Fibroblast of lung (primary cell): ENCODE results near the gene SNRPD1. TPM values are rescaled to one million over a fixed set of nuclear protein-coding genes. Genes with fewer than 3 reads are reported as not detected.

ENCODE experiments used
- DNase-seq, 2 donors: peaks; one replicate each; pipeline versions ENCODE4 v3.0.0 to v3.0.0-alpha.2; 2010; ENCODE audit warnings: low read depth in 2 of 2
- H2AFZ ChIP-seq: 2 replicates; pipeline ENCODE4 v1.5.1; 2012; ENCODE audit warnings: low read length, control low read depth, inconsistent platforms
- H3K27ac ChIP-seq: 2 replicates; pipeline ENCODE4 v1.5.1; 2011; ENCODE audit warnings: low read length, control low read depth; ENCODE audit not compliant: insufficient read depth
- H3K27me3 ChIP-seq: 2 replicates; pipeline ENCODE4 v1.5.1; 2011; ENCODE audit warnings: mild to moderate bottlenecking, low read length; ENCODE audit not compliant: control insufficient read depth, insufficient read depth
- H3K36me3 ChIP-seq: 2 replicates; pipeline ENCODE4 v1.5.1; 2011; ENCODE audit warnings: low read length; ENCODE audit not compliant: control insufficient read depth, insufficient read depth
- H3K4me1 ChIP-seq: 2 replicates; pipeline ENCODE4 v1.5.1; 2011; ENCODE audit warnings: low read length; ENCODE audit not compliant: control insufficient read depth, insufficient read depth; ENCODE audit errors: extremely low read depth
- H3K4me2 ChIP-seq: 2 replicates; pipeline ENCODE4 v1.5.1; 2011; ENCODE audit warnings: low read length, control low read depth; ENCODE audit not compliant: insufficient read depth; ENCODE audit errors: extremely low read depth
- H3K4me3 ChIP-seq, 4 experiments: fragments of 200-600 bp in 1 of 4; sonication (generic) in 1 of 4; replicated peaks in 1 of 4; 2 replicates each; pipeline ENCODE4 v1.5.1; 2011 to 2016; ENCODE audit warnings: low read length in 4 of 4, low read depth in 3 of 4, mild to moderate bottlenecking in 3 of 4, control low read depth in 2 of 4, inconsistent platforms in 1 of 4, mixed read lengths in 1 of 4; ENCODE audit not compliant: insufficient read depth in 1 of 4; ENCODE audit errors: control extremely low read depth in 1 of 4
- H3K79me2 ChIP-seq: 2 replicates; pipeline ENCODE4 v1.5.1; 2012; ENCODE audit warnings: mild to moderate bottlenecking, low read length, inconsistent platforms; ENCODE audit not compliant: control insufficient read depth, insufficient read depth
- H3K9ac ChIP-seq: 2 replicates; pipeline ENCODE4 v1.5.1; 2011; ENCODE audit warnings: mild to moderate bottlenecking, low read length, control low read depth; ENCODE audit not compliant: insufficient read depth
- H3K9me3 ChIP-seq: 2 replicates; pipeline ENCODE4 v1.5.1; 2012; ENCODE audit warnings: low read depth, low read length; ENCODE audit not compliant: control insufficient read depth, insufficient read depth
- H4K20me1 ChIP-seq: 2 replicates; pipeline ENCODE4 v1.5.1; 2011; ENCODE audit warnings: low read length; ENCODE audit not compliant: control insufficient read depth, insufficient read depth; ENCODE audit errors: extremely low read depth
- CTCF ChIP-seq, 2 donors: IDR thresholded peaks in 1 of 2; conservative IDR thresholded peaks in 1 of 2; 1 replicate in 1 of 2; 2 replicates in 1 of 2; pipeline ENCODE4 v1.5.1; 2011 to 2012; ENCODE audit warnings: low read length in 2 of 2, control low read depth in 1 of 2, inconsistent platforms in 1 of 2, low read depth in 1 of 2, mild to moderate bottlenecking in 1 of 2
- EZH2 ChIP-seq: IDR thresholded peaks from 2 replicates; pipeline ENCODE4 v1.5.1; 2012; ENCODE audit warnings: low read length, control low read depth, mild to moderate bottlenecking; ENCODE audit errors: missing control alignments
- polyA plus RNA-seq, 2 donors: library from polyadenylated mRNA; depleted of rRNA in 1 of 2; stranded (reverse) in 1 of 2; unstranded in 1 of 2; fragments of >200 nt; gene quantifications; 2 replicates each; pipeline ENCODE4 v1.2.1, GENCODE V29; 2011 to 2012; ENCODE audit warnings: missing spikeins in 1 of 2
- total RNA-seq: library from RNA; depleted of rRNA; stranded (reverse); fragments of >200 nt; gene quantifications from 2 replicates; pipeline ENCODE4 v1.2.1, GENCODE V29; 2014

SNRPD1 gene
- total and polyA plus RNA-seq, 2 donors (not counting 1 experiment from before 2014, with no cell fraction given), result 10.2 to 26.2 TPM

- H3K4me3 ChIP-seq, result no peak overlapping the region
- DNase-seq, result no peak
- H3K4me2 ChIP-seq, result no peak overlapping the region
- no peaks in the 10 kb centered on the region for H3K4me1 ChIP-seq
- no peak for TF ChIP-seq CTCF (conservative IDR thresholded peaks at IDR 0.05 in 1 of 2, IDR thresholded peaks at IDR 0.05 in 1 of 2; ENCODE audit: low read depth in 1 of 2, low read length in 2 of 2)
- no peak for TF ChIP-seq EZH2
- no peaks in the 10 kb centered on the region for H3K79me2 ChIP-seq
- H3K27me3 ChIP-seq, result no peaks in the 10 kb centered on the region
- H3K27ac ChIP-seq, result no peak overlapping the region
- H2AFZ ChIP-seq, result no peak overlapping the region
- no peaks in the 10 kb centered on the region for H3K36me3 ChIP-seq
- no peaks in the 10 kb centered on the region for H3K9me3 ChIP-seq
- no peaks in the 10 kb centered on the region for H4K20me1 ChIP-seq
- H3K9ac ChIP-seq, result no peak overlapping the region
Measured at GRCh38 chr18:21678859-21679258, 66.7 kb downstream of the SNRPD1 start.

GRCh38 chr18:21680161-21680560, 68.0 kb downstream of the SNRPD1 start:
- no peak overlapping the region for H3K4me2 ChIP-seq
- no peaks in the 10 kb centered on the region for H3K9me3 ChIP-seq
- H3K36me3 ChIP-seq, result no peaks in the 10 kb centered on the region
- H2AFZ ChIP-seq, result no peak overlapping the region
- H3K4me1 ChIP-seq, result no peaks in the 10 kb centered on the region
- H4K20me1 ChIP-seq, result no peaks in the 10 kb centered on the region
- H3K9ac ChIP-seq, result no peak overlapping the region
- no peak for DNase-seq
- no peak overlapping the region for H3K27ac ChIP-seq
- no peak for TF ChIP-seq EZH2
- TF ChIP-seq CTCF (conservative IDR thresholded peaks at IDR 0.05 in 1 of 2, IDR thresholded peaks at IDR 0.05 in 1 of 2; ENCODE audit: low read depth in 1 of 2, low read length in 2 of 2), result no peak
- H3K79me2 ChIP-seq, result no peaks in the 10 kb centered on the region
- no peaks in the 10 kb centered on the region for H3K27me3 ChIP-seq
- no peak overlapping the region for H3K4me3 ChIP-seq

DNA sequence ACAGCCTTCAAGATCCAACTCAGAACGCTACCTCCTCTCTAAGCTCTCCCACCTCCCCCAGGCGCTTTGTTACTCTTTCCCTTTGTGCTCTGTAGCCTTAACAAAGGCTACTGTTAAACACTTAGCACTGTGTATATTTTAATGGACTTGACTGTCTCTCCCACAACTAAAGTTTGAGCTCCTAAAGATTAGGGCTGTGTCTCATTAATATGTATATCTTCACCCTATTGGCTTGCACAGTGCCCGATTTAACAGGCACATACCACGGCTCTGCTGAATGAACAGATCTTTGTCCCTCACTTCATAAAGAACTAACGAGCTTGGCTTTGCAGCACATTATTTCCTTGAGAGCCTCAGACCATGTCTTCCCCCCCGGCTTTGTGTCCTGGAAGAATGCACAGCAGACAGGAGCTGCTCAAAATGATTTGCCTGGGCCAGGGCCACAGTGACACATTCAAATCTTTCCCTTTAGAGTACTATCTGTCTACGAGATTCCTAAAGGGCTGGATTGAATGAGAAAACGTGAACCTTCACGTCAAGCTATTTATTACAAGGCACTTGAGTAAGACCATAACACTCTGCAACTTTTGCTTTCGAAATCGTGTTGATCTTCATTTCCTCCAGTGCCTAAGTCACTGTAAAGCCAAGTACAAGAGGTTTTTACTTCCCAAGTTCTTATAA, 70.4 kb downstream of the SNRPD1 start:
- H3K4me1 ChIP-seq, result no peaks in the 10 kb centered on the region
- H3K9ac ChIP-seq, result no peak overlapping the region
- no peaks in the 10 kb centered on the region for H4K20me1 ChIP-seq
- DNase-seq, result peak; percentile 79 to 87
- peak overlapping the region; percentile 30 for H3K27ac ChIP-seq
- peak overlapping the region; percentile 44 for H3K4me2 ChIP-seq
- no peaks in the 10 kb centered on the region for H3K27me3 ChIP-seq
- no peak for TF ChIP-seq CTCF (conservative IDR thresholded peaks at IDR 0.05 in 1 of 2, IDR thresholded peaks at IDR 0.05 in 1 of 2; ENCODE audit: low read depth in 1 of 2, low read length in 2 of 2)
- TF ChIP-seq EZH2, result no peak
- peak overlapping the region; percentile 2 to 49 (median 26) for H3K4me3 ChIP-seq
- no peaks in the 10 kb centered on the region for H3K9me3 ChIP-seq
- no peaks in the 10 kb centered on the region for H3K36me3 ChIP-seq
- H3K79me2 ChIP-seq, result no peaks in the 10 kb centered on the region
- peak overlapping the region; percentile 66 for H2AFZ ChIP-seq

Other genes starting within 250 kb of the SNRPD1 start
- gene ESCO1, start 11.6 kb upstream of the SNRPD1 start, total RNA-seq, result 12.6 and 14.2 TPM in 2 replicates
- 5.2 and 8.5 TPM in 2 replicates for gene ESCO1, start 11.6 kb upstream of the SNRPD1 start, polyA plus RNA-seq
- 9.2 and 17.0 TPM in 2 replicates for gene ABHD3, start 92.5 kb downstream of the SNRPD1 start, total RNA-seq
- gene ABHD3, start 92.5 kb downstream of the SNRPD1 start, polyA plus RNA-seq, result 5.1 and 6.3 TPM in 2 replicates
- gene MIB1, start 128.5 kb downstream of the SNRPD1 start, total RNA-seq, result 49.8 and 51.0 TPM in 2 replicates
- 14.2 and 22.3 TPM in 2 replicates for gene MIB1, start 128.5 kb downstream of the SNRPD1 start, polyA plus RNA-seq